Caki2 (cell line): ENCODE data around the gene GALNT10. TPM values are rescaled to one million over a fixed set of nuclear protein-coding genes. Genes with fewer than 3 reads are reported as not detected.
A peak's percentile ranks its signal among the peaks of the same experiment; 100 is the strongest.

Experiments used
- DNase-seq: peaks from one replicate; pipeline ENCODE4 v3.0.0-alpha.2; 2015; ENCODE audit warnings: low read depth
- in situ Hi-C: cut with HindIII; loops from 2 replicates; pipeline ENCODE4 v1.10.0; 2016; ENCODE audit warnings: low sequenced_read_pairs, low pct_unique_long_range_greater_than_20kb, mixed read lengths
- total RNA-seq: library from RNA; depleted of rRNA; stranded (reverse); fragments of >200 nt; shearing (Covaris generic); gene quantifications from 2 replicates; pipeline ENCODE4 v1.2.3, GENCODE V29; 2014; ENCODE audit warnings: low replicate concordance; rRNA removed

GALNT10 gene
- total RNA-seq, 1 experiment from 2014 or later, result 19.8 TPM

DNA sequence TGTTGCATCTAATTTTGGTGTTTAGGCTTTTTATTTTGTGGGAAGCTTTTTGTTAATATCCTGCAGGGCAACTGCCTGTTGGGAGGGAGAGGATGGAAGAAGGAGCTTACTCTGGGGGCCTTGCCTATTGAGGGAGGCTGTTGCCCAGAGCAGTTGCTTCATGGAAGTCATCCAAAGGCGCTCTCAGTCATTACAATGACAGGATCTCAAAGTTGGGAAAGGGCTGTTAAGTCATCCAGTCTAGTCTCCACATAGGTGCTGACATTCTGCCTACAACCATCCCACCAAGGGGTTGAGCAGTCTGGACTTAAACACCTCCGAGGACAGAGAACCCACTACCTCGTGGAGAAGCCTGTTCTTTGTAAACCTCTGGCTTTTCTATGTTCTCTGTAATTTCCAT, 268.5 kb downstream of the GALNT10 start:
- no peak for DNase-seq
- in situ Hi-C loops, result no loop called here

GRCh38 chr5:154460172-154460571, 269.6 kb downstream of the GALNT10 start:
- in situ Hi-C loops, result no loop called here
- DNase-seq, result no peak

- no peak for DNase-seq
- in situ Hi-C loops, result no loop called here
Measured at GRCh38 chr5:154461531-154461930, 271.0 kb downstream of the GALNT10 start.

DNA sequence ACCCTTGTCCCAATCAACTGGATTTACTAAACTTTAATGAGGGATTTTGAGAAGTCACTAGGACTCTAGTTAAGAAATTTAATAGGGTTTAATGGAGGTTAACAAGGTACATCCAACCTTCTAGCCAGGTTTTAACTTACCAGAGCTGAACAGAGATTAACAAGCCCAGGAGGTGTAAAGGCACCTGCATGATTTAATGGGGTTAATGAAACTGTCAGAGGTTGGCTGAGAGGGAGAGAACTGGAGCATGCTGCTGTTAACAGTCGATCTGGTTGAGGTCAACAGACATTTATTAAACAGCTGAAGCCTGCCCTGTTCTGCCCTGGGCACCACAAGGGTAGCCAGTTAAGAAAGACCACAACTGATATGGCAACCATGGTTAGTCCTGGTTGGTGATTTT, 273.9 kb downstream of the GALNT10 start:
- no peak for DNase-seq
- in situ Hi-C loops, result no loop called here

- no peak for DNase-seq
- in situ Hi-C loops, result no loop called here
Measured at GRCh38 chr5:154465169-154465568, 274.6 kb downstream of the GALNT10 start.

DNA sequence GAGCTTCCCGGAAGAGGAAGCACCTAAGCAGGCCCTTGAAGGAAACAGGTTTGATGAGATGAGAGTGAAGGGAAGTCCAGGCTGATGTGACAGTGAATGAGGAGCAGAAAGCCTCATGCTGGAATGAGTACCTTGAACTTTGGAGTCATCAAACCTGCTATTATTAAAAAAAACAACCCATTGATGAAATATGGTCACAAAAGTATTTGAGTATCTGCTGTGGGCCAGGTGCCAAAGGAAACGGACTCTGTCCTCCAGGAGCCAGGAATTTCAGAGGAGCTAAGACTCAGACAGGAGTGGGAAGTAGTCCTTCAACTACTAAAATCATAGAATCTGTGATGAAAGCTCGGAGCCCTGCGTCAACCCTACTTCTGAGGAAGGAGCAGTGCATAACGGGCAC, 275.6 kb downstream of the GALNT10 start:
- no peak for DNase-seq
- in situ Hi-C loops, result no loop called here

GRCh38 chr5:154466671-154467070, 276.1 kb downstream of the GALNT10 start:
- in situ Hi-C loops, result no loop called here
- DNase-seq, result no peak

DNA sequence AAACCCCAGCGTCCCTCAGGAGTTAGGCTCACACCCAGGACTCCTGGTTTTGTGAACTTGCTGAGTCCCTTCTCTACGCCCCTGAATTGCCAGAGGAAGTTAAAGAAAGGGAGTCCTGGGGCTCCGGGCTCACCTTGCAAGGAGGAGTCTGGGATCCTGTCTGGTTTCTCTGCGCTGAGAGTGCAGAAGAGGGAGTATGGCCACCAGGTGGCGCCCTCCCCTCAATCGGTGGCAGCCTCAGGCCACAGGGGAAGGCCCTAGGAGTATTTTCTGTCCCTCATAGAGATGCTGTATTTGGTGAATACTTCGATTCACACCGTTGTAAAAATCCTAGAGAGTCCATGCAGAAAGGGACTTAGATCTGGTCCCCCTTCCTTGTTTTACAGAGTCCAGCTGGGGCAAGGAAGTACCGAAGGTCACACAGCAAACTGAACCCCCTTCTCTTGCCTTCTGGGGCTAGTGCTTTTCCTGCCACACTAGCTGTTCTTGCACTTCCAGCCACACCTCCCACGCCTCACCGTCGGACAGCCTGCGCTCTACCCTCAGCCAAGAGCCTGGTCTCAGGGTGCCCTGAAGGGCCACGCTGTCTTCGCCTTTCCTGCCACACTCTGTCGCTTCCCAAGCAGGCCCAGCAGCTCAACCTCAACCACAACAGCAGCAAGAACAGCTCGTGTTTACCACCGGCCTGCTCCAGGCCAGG, 277.3 kb downstream of the GALNT10 start:
- peak; percentile 60 for DNase-seq
- in situ Hi-C loops, result no loop called here

DNA sequence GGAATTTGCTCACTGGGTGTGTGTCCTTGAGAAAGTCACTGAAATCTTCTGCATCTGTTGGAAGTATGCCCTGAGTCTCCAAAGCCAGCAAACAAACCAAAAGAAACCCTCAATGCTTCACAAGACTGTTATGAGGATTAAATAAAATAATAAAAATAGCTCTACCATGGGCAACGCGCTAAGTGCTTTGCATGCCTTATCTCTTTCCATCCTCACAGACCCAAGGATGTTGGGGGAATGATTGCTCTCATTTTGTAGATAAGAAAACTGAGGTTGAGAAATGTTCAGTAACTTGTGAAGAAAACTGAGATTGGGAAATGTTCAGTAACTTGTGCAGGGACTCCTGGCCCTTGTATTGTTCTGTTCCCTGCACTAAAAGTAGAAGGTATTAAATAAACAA, 279.6 kb downstream of the GALNT10 start:
- in situ Hi-C loops, result no loop called here
- DNase-seq, result no peak

Other genes starting within 250 kb of the GALNT10 start
- gene FAM114A2, start 151.8 kb upstream of the GALNT10 start, total RNA-seq, result 20.9 and 38.7 TPM in 2 replicates
- gene MFAP3, start 151.8 kb upstream of the GALNT10 start, total RNA-seq, result 18.2 and 27.0 TPM in 2 replicates